ENCODE measurements around the gene CATSPERE. TPM values are rescaled to one million over a fixed set of nuclear protein-coding genes. Genes with fewer than 3 reads are reported as not detected.

CATSPERE gene
- total and polyA plus RNA-seq, 10 donors: 0.50 to 4.0 (median 1.1) TPM

DNA sequence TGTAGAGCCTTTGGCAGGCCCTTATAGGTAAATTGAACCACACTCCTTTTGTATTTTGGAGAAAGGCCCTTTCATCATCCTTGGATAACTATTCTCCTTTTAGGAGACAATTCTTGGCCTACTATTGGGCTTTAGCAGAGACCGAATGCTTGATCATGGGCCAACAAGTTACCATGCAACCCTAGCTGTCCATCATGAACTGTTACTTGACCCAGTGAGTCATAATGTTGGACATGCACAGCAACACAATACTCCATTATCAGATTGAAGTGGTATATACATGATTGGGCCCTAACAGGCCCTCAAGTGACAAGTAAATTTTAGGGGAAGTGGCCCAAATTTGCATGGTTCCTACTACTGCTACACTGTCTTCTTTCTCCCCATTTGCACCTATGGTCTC, 84.4 kb downstream of the CATSPERE start:
- H3K27ac ChIP-seq: no peak overlapping the region
- DNase-seq: no peak
- H3K27me3 ChIP-seq (replicated peaks in 1 of 7): no peaks in the 10 kb centered on the region
- intact Hi-C loops (cut with DNase I; ENCODE audit: low total_unique reads): no loop called here
- no peak overlapping the region for H3K4me3 ChIP-seq
- WGBS, 5 donors: 86 to 100% (median 100%) methylated on average over 1 of the region's 1 CpG
- TF ChIP-seq POLR2AphosphoS5 (IDR thresholded peaks at IDR 0.05) (no peak), POLR2A (IDR thresholded peaks at IDR 0.05) (no peak)
- TF ChIP-seq, protein P1, sequence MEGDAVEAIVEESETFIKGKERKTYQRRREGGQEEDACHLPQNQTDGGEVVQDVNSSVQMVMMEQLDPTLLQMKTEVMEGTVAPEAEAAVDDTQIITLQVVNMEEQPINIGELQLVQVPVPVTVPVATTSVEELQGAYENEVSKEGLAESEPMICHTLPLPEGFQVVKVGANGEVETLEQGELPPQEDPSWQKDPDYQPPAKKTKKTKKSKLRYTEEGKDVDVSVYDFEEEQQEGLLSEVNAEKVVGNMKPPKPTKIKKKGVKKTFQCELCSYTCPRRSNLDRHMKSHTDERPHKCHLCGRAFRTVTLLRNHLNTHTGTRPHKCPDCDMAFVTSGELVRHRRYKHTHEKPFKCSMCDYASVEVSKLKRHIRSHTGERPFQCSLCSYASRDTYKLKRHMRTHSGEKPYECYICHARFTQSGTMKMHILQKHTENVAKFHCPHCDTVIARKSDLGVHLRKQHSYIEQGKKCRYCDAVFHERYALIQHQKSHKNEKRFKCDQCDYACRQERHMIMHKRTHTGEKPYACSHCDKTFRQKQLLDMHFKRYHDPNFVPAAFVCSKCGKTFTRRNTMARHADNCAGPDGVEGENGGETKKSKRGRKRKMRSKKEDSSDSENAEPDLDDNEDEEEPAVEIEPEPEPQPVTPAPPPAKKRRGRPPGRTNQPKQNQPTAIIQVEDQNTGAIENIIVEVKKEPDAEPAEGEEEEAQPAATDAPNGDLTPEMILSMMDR (IDR thresholded peaks at IDR 0.05 in 8 of 11, conservative IDR thresholded peaks at IDR 0.05 in 3 of 11): no peak
- no peaks in the 10 kb centered on the region for H3K36me3 ChIP-seq
- H3K9me3 ChIP-seq: peaks cover 0 to 58% (median 41%) of the 10 kb centered on the region in 8 donors
- H3K4me1 ChIP-seq: no peaks in the 10 kb centered on the region

DNA sequence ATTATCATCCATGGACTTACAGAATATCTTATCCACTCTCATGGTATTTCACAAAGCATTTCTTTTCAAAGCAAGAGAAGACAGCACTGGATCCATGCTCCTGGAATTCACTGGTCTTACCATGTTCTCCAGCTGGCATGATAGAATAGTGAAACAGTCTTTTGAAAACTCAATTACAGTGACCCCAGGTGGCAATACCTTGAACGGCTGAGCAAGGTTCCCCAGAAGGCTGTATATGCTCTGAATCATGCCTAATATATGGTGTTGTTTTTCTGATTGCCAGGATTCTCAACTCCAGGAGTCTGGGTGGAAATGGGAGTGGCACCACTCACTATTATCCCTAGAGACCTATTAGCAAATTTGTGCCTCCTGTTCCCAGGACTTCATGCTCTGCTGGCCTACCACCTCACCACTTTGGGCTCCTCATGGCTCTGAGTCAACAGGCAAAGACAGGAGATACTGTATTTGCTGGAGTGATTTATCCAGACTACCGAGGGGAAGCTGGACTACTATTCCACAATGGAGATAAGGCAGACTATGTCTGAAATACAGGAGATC, 87.6 kb downstream of the CATSPERE start:
- no peak overlapping the region for H3K4me3 ChIP-seq
- H3K4me1 ChIP-seq: no peaks in the 10 kb centered on the region
- intact Hi-C loops (cut with DNase I; ENCODE audit: low total_unique reads): no loop called here
- H3K9me3 ChIP-seq: peaks cover 0 to 49% (median 39%) of the 10 kb centered on the region in 8 donors
- WGBS, 5 donors: 71 to 91% (median 86%) methylated on average over 2 of the region's 2 CpGs
- H3K27me3 ChIP-seq (replicated peaks in 1 of 7): no peaks in the 10 kb centered on the region
- no peak for DNase-seq
- H3K27ac ChIP-seq: no peak overlapping the region
- TF ChIP-seq POLR2A (IDR thresholded peaks at IDR 0.05) (no peak), POLR2AphosphoS5 (IDR thresholded peaks at IDR 0.05) (no peak)
- TF ChIP-seq, protein P1 (IDR thresholded peaks at IDR 0.05 in 8 of 11, conservative IDR thresholded peaks at IDR 0.05 in 3 of 11): no peak
- no peaks in the 10 kb centered on the region for H3K36me3 ChIP-seq

DNA sequence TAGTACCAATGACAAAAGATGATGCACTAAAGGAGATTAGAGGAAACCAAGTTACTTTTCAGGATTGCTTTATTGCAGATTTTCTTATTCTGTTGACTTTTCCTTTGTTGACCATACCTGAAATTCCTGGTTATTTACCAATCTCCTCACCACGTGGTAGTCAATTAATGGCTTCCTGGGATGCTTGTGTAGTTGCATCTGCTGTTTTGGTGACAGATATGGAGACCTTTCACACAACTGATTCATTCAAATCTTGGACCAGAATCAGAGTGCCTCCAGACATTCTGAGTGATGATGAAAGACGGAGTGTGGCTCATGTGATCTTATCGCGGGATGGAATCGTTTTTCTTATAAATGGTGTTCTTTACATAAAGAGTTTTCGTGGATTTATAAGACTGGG, 91.3 kb downstream of the CATSPERE start:
- Histone ChIP-seq H3K9me3 (peaks cover 0 to 51% (median 39%) of the 10 kb centered on the region in 8 donors), H3K27ac (no peak overlapping the region), H3K4me1 (no peaks in the 10 kb centered on the region), H3K27me3 (replicated peaks in 1 of 7) (no peaks in the 10 kb centered on the region), H3K4me3 (no peak overlapping the region), H3K36me3 (no peaks in the 10 kb centered on the region)
- intact Hi-C loops (cut with DNase I; ENCODE audit: low total_unique reads): no loop called here
- no peak for TF ChIP-seq POLR2AphosphoS5 (IDR thresholded peaks at IDR 0.05)
- WGBS, 5 donors: 76 to 89% (median 86%) methylated on average over 6 of the region's 6 CpGs
- DNase-seq: no peak

DNA sequence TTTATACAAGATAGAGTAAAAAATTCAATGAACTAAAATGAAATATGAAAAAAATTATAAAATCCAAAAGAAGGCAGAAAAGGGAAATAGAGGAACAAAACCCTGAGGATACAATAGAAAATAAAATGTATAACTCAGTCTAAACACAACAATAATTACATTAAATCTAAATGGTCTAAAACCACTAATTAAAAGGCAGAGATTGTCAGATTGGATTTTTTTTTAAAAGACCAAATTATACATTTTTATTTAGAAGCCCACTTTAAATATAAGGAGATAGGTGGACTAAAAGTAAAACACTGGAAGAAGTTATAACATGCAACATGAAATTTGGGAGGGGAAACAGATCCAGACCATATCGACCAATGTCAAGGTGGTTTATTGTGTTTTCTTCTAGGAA, 95.2 kb downstream of the CATSPERE start:
- Histone ChIP-seq H3K9me3 (peaks cover 0 to 50% (median 41%) of the 10 kb centered on the region in 8 donors), H3K27me3 (replicated peaks in 1 of 7) (no peaks in the 10 kb centered on the region), H3K4me3 (no peak overlapping the region), H3K27ac (no peak overlapping the region), H3K36me3 (no peaks in the 10 kb centered on the region), H3K4me1 (no peaks in the 10 kb centered on the region)
- WGBS, 5 donors: 79 to 92% (median 86%) methylated on average over 1 of the region's 1 CpG
- no peak for DNase-seq
- intact Hi-C loops (cut with DNase I; ENCODE audit: low total_unique reads): no loop called here
- TF ChIP-seq POLR2A (IDR thresholded peaks at IDR 0.05) (no peak), POLR2AphosphoS5 (IDR thresholded peaks at IDR 0.05) (no peak)
- TF ChIP-seq, protein P1 (IDR thresholded peaks at IDR 0.05 in 8 of 11, conservative IDR thresholded peaks at IDR 0.05 in 3 of 11): no peak
